Suprapubic skin (tissue), 4 donors: ENCODE measurements around the gene PDGFB.

Experiments
- CTCF ChIP-seq, 2 donors: fragments of 200-600 bp in 1 of 2; fragments of 450-650 bp in 1 of 2; sonication (generic) in 1 of 2; IDR thresholded peaks; one replicate each; pipeline ENCODE4 v1.5.1; 2016 to 2019; ENCODE audit warnings: antibody characterized with exemption in 2 of 2, mild to moderate bottlenecking in 1 of 2, moderate library complexity in 1 of 2
- EP300 ChIP-seq: sonication (generic); formaldehyde crosslinking; IDR thresholded peaks from one replicate; pipeline ENCODE4 v1.6.1; 2017; ENCODE audit warnings: antibody characterized with exemption
- POLR2AphosphoS5 ChIP-seq, 3 donors: sonication (generic); formaldehyde crosslinking; IDR thresholded peaks; one replicate each; pipeline ENCODE4 v1.6.1; 2017; ENCODE audit warnings: antibody characterized with exemption in 3 of 3

GRCh38 chr22:39212721-39213376 lies 31.9 kb downstream of the PDGFB start:
- TF ChIP-seq EP300 (no peak), CTCF (IDR thresholded peaks at IDR 0.05) (no peak), POLR2AphosphoS5 (IDR thresholded peaks at IDR 0.05) (no peak)
